Left ventricle myocardium inferior (tissue), 1 donor: ENCODE data around the gene ZNF593. TPM values are rescaled to one million over a fixed set of nuclear protein-coding genes. Genes with fewer than 3 reads are reported as not detected.
A peak's percentile ranks its signal among the peaks of the same experiment; 100 is the strongest.

Experiments
- DNase-seq: peaks from one replicate; pipeline ENCODE4 v3.0.0-alpha.2; 2020
- H3K27ac ChIP-seq: fragments of 200-600 bp; replicated peaks from 2 replicates; pipeline ENCODE4 v1.8.0; 2021
- H3K27me3 ChIP-seq: fragments of 200-600 bp; 2 replicates; pipeline ENCODE4 v1.8.0; 2021; ENCODE audit warnings: low read depth
- H3K36me3 ChIP-seq: fragments of 200-600 bp; 2 replicates; pipeline ENCODE4 v1.8.0; 2021
- H3K4me1 ChIP-seq: fragments of 200-600 bp; 2 replicates; pipeline ENCODE4 v1.8.0; 2021
- H3K4me3 ChIP-seq: fragments of 200-600 bp; 2 replicates; pipeline ENCODE4 v1.8.0; 2021; ENCODE audit warnings: mild to moderate bottlenecking, moderate library complexity
- H3K9me3 ChIP-seq: fragments of 200-600 bp; replicated peaks from 2 replicates; pipeline ENCODE4 v1.8.0; 2021
- intact Hi-C: fragments of 100-400 bp; cut with micrococcal nuclease; formaldehyde crosslinking; loops from one replicate; pipeline ENCODE4 v1.11.0; 2022
- total RNA-seq: library from RNA; stranded (reverse); fragmentation: NEBNext Ultra II Directional; extraction: Animal tissue kit (Norgen Biotek cat#: 25700); gene quantifications from one replicate; pipeline ENCODE4 v1.2.1, GENCODE V29; 2021
- TF ChIP-seq, protein P1 (sequence below): fragments of 200-600 bp; IDR thresholded peaks from 2 replicates; pipeline ENCODE4 v1.8.0; 2021; ENCODE audit warnings: antibody characterized with exemption, mild to moderate bottlenecking, borderline replicate concordance
- donor health status: DM: no; HTN: yes; CAD: no; lungs with severe emphysema.

Gene ZNF593
- total RNA-seq, 1 donor from 2014 or later = 13.7 TPM

DNA sequence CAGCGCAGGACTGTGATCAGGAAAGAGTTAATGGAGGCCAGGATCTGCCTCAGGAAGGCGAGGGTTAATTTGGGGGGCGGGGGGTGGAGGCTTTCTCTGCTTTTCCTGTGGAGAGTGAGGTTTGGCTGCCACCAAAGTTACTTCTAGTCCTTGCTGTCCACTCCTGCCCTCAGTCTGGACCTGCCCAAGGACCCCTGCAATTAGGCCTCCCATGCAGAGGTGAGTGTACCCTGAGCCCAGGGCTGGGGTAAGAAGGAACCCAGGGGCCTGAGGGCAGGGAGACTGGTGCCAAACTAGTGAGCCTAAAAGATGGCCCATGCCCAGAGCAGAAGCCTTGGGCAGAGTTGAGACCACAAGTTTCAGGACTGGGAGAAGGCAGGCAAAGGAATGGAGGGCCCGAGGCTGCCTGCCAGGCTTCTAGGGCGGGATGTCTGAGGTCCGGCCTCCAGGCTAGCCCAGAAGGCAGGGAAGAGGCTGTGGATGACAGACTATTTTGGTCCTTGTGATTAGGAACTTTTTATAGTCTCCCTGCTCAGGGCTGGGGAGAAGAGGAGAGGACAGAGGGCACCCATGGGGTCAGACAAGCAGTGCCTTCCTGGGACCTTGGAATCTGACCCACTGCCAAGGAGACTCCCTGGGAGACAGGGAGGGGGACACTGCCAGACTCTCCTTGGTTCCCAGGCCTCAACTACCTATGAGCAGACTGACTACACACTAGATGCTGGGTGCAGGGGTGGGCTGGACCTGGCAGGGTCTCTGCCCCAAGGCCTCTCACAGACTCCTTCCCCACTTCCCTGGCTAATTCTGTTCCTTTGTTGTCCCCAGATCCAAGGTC is 10.6 kb upstream of the ZNF593 start, which contains the start of gene FAM110D:
TSS of gene FAM110D (plus strand) at position 172 of the 835 bp plus-strand sequence. CDS start 2,213 bp downstream, outside the sequence.
- no peaks in the 10 kb centered on the region for H3K9me3 ChIP-seq
- peaks cover 93% of the 10 kb centered on the region for H3K4me1 ChIP-seq
- TF ChIP-seq, protein P1, sequence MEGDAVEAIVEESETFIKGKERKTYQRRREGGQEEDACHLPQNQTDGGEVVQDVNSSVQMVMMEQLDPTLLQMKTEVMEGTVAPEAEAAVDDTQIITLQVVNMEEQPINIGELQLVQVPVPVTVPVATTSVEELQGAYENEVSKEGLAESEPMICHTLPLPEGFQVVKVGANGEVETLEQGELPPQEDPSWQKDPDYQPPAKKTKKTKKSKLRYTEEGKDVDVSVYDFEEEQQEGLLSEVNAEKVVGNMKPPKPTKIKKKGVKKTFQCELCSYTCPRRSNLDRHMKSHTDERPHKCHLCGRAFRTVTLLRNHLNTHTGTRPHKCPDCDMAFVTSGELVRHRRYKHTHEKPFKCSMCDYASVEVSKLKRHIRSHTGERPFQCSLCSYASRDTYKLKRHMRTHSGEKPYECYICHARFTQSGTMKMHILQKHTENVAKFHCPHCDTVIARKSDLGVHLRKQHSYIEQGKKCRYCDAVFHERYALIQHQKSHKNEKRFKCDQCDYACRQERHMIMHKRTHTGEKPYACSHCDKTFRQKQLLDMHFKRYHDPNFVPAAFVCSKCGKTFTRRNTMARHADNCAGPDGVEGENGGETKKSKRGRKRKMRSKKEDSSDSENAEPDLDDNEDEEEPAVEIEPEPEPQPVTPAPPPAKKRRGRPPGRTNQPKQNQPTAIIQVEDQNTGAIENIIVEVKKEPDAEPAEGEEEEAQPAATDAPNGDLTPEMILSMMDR = no peak
- no peaks in the 10 kb centered on the region for H3K36me3 ChIP-seq
- peak within 1 kb of the TSS; percentile 98 for H3K27ac ChIP-seq
- H3K27me3 ChIP-seq = peaks cover 3% of the 10 kb centered on the region
- DNase-seq = peak; percentile 63
- H3K4me3 ChIP-seq = peak within 1 kb of the TSS; percentile 68
- intact Hi-C loops = no loop called here

DNA sequence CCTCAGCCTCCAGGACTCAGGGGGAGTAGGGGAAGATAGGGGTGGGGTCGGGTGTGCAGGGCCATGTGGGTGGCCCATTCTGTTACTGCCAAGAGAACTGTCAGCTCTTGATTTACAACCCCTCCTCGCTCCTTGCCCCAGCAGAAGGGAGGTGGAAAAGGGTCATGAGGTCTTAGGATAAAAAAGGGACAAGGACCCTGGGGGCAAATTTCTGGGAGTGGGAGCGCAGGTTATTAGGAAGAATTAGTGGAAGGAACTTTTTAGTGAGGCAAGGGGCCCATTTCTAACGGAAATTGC is 10.0 kb upstream of the ZNF593 start:
- peak overlapping the region; percentile 98 for H3K27ac ChIP-seq
- intact Hi-C loops = no loop called here

DNA sequence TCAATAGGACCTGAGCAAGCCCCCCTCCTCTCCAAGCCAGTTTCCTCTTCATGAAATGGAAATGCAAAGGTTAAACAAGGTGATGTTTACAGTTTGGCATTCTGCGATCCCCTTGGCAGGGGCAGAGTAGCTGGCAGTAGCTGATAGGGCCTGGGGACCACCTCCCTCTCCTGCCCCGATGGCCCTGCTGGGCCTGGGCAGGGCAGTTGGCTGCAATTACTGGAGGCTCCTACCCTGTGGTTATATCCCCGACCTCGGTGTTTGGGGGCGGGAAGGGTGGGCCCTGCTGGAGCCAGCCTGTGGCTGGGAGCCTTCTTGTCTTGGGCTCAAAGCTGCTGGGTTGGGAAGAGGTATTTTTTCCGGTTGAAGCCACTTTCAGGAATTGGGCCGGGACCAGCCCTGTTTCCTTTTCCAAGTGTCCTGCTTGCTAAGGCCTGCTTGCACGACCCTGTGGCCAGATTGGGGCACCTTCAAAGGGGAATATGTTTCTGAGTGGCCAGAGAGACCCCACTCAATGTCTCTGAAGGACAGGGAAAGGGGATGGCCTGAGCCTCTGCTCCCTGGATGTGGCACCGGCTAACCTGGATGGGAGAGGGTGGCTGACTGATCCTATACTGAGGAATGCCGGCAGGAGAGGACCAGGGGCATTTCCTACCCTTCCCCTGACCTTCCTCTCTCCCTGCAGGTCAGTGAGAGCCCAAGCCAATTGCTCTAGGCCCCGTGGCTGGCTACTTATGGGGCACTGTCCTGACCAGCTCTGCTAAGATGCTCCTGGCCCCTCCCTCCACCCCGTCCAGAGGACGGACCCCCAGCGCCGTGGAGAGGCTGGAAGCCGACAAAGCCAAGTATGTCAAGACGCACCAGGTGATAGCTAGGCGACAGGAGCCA is 8.9 kb upstream of the ZNF593 start:
- Histone ChIP-seq H3K9me3 (no peaks in the 10 kb centered on the region), H3K4me1 (peaks cover 84% of the 10 kb centered on the region), H3K4me3 (peak overlapping the region; percentile 68), H3K27ac (peak overlapping the region; percentile 98), H3K27me3 (peaks cover 3% of the 10 kb centered on the region), H3K36me3 (no peaks in the 10 kb centered on the region)
- DNase-seq = no peak
- TF ChIP-seq, protein P1 = no peak
- intact Hi-C loops = no loop called here

More for the DNA sequence above, 10.0 kb upstream of the ZNF593 start:
- no peaks in the 10 kb centered on the region for H3K36me3 ChIP-seq
- H3K4me3 ChIP-seq = peak overlapping the region; percentile 68
- H3K4me1 ChIP-seq = peaks cover 93% of the 10 kb centered on the region
- DNase-seq = no peak
- H3K27me3 ChIP-seq = peaks cover 3% of the 10 kb centered on the region
- no peaks in the 10 kb centered on the region for H3K9me3 ChIP-seq
- TF ChIP-seq, protein P1 = no peak

DNA sequence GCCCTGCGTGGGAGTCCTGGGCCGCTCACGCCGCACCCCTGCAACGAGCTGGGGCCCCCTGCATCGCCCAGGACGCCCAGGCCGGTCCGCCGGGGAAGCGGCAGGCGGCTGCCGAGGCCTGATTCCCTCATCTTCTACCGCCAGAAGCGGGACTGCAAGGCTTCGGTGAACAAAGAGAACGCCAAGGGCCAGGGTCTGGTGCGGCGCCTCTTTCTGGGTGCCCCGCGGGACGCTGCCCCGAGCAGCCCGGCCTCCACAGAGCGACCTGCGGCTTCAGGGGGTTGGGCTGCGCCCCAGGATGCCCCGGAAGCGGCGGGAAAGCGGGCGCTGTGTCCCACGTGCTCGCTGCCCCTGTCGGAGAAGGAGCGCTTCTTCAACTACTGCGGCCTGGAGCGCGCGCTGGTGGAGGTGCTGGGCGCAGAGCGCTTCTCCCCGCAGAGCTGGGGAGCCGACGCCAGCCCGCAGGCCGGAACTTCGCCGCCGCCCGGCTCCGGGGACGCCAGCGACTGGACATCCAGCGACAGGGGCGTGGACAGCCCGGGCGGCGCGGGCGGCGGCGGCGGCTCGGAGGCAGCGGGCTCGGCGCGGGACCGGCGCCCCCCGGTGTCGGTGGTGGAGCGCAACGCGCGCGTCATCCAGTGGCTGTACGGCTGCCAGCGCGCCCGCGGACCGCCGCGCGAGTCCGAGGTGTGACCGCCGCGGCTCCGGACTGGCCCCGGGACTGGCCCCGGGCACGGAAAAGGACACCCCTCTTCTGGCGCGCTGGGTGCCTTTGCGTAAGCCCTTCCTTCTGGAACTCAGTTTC is 8.1 kb upstream of the ZNF593 start:
- Histone ChIP-seq H3K36me3 (no peaks in the 10 kb centered on the region), H3K4me3 (peak overlapping the region; percentile 68), H3K27me3 (peaks cover 3% of the 10 kb centered on the region), H3K27ac (peak overlapping the region; percentile 98), H3K9me3 (no peaks in the 10 kb centered on the region), H3K4me1 (peaks cover 75% of the 10 kb centered on the region)
- DNase-seq = peak; percentile 74
- TF ChIP-seq, protein P1 = peak; percentile 47
- intact Hi-C loops = no loop called here

DNA sequence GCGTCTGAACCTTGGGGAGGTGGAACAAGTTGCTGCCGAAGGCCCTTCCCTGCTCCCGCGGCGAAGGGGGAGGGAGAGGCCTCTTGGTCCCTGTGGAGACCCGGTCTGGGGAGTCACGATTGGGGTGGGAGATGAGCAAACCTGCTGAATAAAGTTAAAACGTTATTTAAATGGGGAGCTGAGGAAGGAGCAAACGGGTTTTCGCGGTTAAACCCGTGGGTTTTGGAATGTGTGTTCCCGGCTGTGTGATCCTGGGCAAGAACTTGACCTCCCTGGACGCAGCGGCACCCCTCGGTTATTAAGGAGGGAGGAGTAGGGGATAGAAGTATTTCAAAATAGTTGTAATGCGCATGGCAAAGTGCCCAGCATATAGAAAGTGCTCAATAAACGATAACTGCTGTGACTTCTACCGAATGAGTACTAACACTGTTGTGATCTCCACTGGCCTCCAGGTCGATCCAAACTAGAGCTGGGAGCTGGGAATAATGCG is 7.4 kb upstream of the ZNF593 start:
- no peak for DNase-seq
- TF ChIP-seq, protein P1 = no peak
- Histone ChIP-seq H3K36me3 (no peaks in the 10 kb centered on the region), H3K4me3 (peak overlapping the region; percentile 68), H3K4me1 (peaks cover 69% of the 10 kb centered on the region), H3K9me3 (no peaks in the 10 kb centered on the region), H3K27ac (peak overlapping the region; percentile 98), H3K27me3 (no peaks in the 10 kb centered on the region)
- intact Hi-C loops = no loop called here
